MM.1S (cell line): ENCODE measurements around the gene ZNF236.

ENCODE experiments used
- CTCF ChIP-seq: fragments of 300-600 bp; sonication (generic); IDR thresholded peaks from 2 replicates; pipeline ENCODE4 v1.5.1; 2016; ENCODE audit warnings: antibody characterized with exemption, low read length, mixed read lengths
- EZH2 ChIP-seq: fragments of 300-600 bp; sonication (generic); optimal IDR thresholded peaks from 2 replicates; pipeline ENCODE3; 2017; ENCODE audit warnings: low read depth, mild to moderate bottlenecking, antibody characterized with exemption, low read length, mixed read lengths
- EZH2phosphoT487 ChIP-seq: fragments of 300-600 bp; sonication (generic); IDR thresholded peaks from 2 replicates; pipeline ENCODE4 v1.6.1; 2018; ENCODE audit warnings: antibody characterized with exemption, low read length

DNA sequence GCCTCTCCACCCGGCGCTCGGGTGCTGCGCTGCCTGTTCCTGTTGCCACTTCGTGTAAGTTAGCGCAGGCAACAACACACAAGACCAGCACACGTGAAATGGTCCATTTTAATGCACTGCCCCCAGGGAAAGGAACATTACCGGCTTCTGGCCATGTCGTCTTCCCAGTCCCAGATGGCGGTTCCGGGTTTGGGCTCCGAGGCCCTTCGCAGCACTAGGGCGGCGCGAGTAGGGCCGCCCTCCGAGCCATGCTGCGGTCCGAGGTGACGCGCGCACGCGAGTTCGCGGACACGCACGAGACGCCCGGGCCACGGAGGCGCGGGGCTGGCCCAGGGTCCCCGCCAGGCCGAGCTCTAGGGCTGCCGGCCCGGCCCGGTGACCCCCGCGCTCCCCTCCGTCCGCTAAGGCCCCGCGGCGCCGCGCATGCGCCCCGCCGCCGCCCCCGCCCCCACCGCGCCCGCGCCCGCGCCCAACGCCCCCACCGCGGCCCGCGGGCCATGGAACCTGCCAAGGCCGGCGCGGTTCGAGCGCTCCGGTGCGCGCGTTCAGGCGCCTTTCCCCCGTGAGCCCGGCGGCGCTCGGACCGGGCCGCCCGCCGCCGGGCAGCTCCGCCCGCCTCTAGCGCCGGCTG, 367 bp upstream of the ZNF236 start:
- TF ChIP-seq CTCF (no peak), EZH2phosphoT487 (no peak), EZH2 (no peak)
